ENCODE results near the gene ANAPC4.

GRCh38 chr4:25399510-25399909 is 22.4 kb downstream of the ANAPC4 start:
- TF ChIP-seq POLR2AphosphoS5 (IDR thresholded peaks at IDR 0.05; ENCODE audit: insufficient read depth, low read depth, low read length) (no peak), CTCF (IDR thresholded peaks at IDR 0.05; ENCODE audit: extremely low read depth in 1 of 2, insufficient read depth in 1 of 2, low read depth in 1 of 2, low read length in 2 of 2) (no peak), POLR2A (IDR thresholded peaks at IDR 0.05; ENCODE audit: low read depth, low read length) (no peak), FOS (IDR thresholded peaks at IDR 0.05; ENCODE audit: borderline replicate concordance, insufficient read depth, low read length) (no peak)

All from endothelial cell of umbilical vein (primary cell).